Right ventricle myocardium inferior (tissue), 1 donor: ENCODE data around the gene KDM2B. TPM values are rescaled to one million over a fixed set of nuclear protein-coding genes. Genes with fewer than 3 reads are reported as not detected.
"Not testable (repeated sequence)": the region's sequence is repeated elsewhere in the genome, so short reads cannot be mapped to it uniquely, and the experiment has no call there.

Source experiments
- ATAC-seq: fragments of 200-7000 bp; cut with Tn5 transposase; one replicate; pipeline ENCODE4 v1.9.1; 2020; ENCODE audit warnings: mild to moderate bottlenecking, moderate library complexity
- DNase-seq: peaks from one replicate; pipeline ENCODE4 v3.0.0; 2021; ENCODE audit errors: missing footprints
- intact Hi-C: fragments of 100-400 bp; cut with DNase I; formaldehyde crosslinking; loops from one replicate; pipeline ENCODE4 v1.11.0; 2022
- total RNA-seq: library from RNA; stranded (reverse); fragmentation: NEBNext Ultra II Directional; extraction: Animal tissue kit (Norgen Biotek cat#: 25700); gene quantifications from one replicate; pipeline ENCODE4 v1.2.1, GENCODE V29; 2021
- donor health status: DM: no; HTN: yes; CAD: no; lungs with severe emphysema.

The KDM2B gene
- total RNA-seq, 1 donor from 2014 or later, result 13.1 TPM

DNA sequence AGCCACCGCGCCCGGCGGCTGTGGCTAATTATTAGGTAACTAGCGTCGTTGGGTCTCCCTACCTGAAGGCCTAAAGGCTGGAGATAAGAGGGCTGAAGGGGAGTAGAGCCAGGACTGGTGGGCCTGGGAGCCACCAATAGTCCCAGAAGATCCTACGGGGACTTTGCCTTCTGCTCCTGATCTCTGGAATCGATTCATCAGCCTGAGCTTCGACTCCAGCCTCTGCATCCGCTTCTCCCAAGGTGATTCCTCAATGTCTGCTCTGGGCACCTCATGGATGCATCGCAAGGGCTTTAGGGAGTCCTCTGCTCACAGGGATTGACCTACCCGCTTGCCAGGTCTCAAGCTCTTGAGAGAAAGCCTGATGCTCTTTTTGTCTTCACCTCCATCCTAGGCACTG lies 14.7 kb upstream of the KDM2B start:
- intact Hi-C loops, result no loop called here
- ATAC-seq, result no peak
- DNase-seq, result no peak

DNA sequence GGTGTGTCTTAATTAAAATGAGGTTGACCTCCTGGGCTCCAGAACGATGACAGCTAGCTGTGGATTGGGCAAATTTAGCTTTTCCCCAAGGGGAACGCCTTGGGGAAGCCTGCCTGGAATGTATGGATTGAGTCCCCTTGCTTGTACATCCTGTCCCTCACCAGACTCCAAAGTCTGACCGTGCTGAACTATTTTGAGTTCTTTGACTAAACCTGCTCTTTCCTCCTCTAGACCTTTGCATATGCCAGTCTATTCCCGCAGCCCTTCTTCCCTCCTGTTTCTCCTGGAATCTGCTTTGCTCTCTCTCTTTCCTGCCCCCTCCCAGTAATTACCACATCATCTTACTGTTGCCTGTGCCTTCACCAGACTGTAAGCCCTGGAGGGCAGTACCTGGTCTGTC lies 11.5 kb upstream of the KDM2B start:
- intact Hi-C loops, result no loop called here
- DNase-seq (no peak), ATAC-seq (no peak)

DNA sequence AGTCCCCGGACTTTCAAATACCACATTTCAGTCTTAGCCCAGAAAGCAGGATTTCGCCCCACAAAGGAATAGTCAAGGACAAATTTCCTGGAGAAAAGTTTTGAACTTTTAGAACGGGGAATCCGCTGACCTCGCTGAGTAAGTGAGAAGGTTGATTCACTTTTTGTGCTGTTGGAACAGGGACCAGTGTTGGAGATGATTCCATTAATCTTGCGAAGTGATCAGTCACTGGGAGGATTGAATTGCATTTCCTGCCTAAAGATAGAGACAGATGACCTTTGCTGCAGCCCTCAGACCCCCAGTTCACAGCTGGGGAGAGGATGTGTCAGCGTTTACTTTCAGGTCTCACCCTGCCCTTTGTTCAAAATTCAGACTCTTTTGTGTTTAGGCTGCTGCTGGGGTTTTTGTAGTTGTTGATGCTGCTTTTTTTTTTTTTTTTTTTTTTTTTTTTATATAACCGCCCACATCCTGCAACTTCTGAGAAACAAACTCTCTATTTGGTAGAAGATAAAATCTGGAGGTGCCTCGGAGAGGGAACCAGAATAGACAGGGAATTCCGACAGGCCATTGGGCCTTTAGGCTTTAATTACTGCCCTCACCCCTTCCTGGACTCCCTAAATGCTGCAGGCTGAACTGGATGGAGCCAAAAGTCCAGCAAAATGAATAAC lies 9.8 kb upstream of the KDM2B start:
- intact Hi-C loops, result no loop called here

DNA sequence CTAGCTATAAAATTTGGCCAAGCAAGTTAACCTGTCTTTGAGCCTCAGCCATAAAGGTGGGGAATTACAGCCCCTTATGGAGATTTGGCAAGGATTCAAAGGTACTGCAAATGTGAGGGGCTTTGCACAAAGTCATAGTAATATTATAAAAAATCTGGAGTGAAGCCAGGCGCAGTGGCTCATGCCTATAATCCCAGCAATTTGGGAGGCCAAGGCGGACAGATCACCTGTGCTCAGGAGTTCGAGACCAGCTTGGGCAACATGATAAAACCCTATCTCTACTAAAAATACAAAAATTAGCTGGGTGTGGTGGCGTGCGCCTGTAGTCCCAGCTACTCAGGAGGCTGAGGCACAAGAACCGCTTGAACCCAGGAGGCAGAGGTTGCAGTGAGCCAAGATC lies 4.1 kb upstream of the KDM2B start:
- ATAC-seq, DNase-seq: not testable (repeated sequence)
- intact Hi-C loops, result loop anchor here (5.0 kb wide), 1 partner anchor 48 kb away; no protein-coding TSS in a partner anchor

More for the DNA sequence above, 9.8 kb upstream of the KDM2B start:
- ATAC-seq (peak; percentile 23), DNase-seq (no peak)

DNA sequence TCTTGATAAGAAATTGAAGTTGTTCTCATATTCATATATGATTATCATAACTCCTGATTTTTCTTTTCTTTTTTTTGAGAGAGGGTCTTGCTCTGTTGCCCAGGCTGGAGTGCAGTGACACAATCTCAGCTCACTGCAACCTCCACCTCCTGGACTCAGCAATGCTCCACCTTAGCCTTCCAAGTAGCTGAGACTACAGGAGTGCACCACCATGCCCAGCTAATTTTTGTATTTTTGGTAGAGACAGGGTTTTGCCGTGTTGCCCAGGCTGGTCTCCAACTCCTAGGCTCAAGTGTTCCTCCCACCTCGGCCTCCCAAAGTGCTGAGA lies 2.5 kb upstream of the KDM2B start:
- ATAC-seq, DNase-seq: not testable (repeated sequence)
- intact Hi-C loops, result loop anchor here (5.0 kb wide), 1 partner anchor 46 kb away; no protein-coding TSS in a partner anchor

DNA sequence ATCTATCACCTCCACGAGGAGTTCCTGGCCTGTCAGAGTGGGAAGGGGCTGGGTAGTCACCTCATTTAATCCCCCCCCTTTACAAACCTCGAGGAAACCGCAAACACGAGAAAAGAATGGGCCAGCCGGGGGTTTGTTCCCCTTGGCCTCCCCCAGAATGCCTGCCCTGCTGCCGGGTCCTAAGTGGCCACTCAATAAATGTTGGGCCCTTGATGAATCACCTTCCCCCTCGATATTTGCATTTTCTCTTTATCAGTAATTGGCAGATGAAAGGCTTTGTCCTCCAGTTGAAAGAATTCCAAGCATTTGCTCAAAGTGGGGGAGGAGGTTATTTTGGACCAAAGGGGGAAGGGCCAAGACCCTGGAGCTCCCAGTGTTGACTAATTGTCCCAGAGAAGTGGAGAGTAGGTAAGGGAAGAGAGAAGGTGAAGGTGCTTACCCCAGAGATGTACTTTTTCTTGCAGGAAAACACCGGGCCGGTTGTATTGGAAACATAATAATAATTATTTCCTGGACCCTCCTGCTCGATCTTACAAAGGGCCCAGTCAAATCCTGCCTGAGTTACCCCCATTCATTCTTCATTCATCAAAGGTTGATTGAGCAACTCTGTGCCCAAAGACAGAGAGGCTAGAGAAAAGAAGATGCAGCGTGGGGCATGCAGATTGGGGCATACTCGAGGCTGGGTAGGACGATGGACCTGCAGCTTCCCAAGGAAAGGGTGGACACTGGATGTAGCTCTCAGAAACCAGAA lies 1.9 kb upstream of the KDM2B start:
- no peak for DNase-seq
- no peak for ATAC-seq
- intact Hi-C loops, result loop anchor here (5.0 kb wide), 1 partner anchor 45 kb away; no protein-coding TSS in a partner anchor

DNA sequence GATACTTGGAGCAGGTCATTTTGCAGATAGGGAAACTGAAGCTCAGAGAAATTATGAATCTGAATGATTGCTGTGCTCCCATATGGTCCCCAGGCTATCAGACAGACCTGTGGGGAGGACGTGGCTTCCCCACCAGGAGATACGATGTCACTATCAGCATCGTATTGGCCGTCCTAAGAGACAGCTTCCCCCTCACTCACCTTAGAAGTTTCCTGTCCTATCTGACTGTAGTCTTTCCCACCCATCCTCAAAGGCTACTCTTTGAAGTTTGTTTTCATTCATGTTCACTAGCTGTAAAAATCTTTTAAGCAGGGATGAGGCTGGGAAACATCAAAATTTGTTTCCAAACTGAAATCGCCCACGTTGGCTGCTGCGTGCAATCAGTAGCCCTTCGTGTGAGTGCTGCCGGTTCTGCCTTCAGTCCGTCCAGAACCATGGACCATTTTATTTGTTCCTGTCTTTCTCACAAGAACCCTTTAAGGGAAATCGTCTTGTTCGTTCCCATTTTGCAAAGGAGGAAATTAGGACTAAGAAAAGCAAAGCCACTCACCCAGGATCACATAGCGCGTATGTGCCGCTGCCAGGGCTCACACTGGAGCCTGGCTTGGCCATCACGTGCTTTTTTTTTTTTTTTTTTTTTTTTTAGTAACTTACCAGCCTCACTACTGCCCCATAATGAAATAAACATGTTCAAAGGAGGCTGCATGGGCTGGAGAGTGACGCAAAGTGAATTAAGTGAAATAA lies 1.0 kb upstream of the KDM2B start:
- intact Hi-C loops, result loop anchor here (2.0 to 5.0 kb wide), 2 partner anchors 45 kb away; partner anchors contain the start of gene ORAI1
- peak; percentile 45 for ATAC-seq
- no peak for DNase-seq

DNA sequence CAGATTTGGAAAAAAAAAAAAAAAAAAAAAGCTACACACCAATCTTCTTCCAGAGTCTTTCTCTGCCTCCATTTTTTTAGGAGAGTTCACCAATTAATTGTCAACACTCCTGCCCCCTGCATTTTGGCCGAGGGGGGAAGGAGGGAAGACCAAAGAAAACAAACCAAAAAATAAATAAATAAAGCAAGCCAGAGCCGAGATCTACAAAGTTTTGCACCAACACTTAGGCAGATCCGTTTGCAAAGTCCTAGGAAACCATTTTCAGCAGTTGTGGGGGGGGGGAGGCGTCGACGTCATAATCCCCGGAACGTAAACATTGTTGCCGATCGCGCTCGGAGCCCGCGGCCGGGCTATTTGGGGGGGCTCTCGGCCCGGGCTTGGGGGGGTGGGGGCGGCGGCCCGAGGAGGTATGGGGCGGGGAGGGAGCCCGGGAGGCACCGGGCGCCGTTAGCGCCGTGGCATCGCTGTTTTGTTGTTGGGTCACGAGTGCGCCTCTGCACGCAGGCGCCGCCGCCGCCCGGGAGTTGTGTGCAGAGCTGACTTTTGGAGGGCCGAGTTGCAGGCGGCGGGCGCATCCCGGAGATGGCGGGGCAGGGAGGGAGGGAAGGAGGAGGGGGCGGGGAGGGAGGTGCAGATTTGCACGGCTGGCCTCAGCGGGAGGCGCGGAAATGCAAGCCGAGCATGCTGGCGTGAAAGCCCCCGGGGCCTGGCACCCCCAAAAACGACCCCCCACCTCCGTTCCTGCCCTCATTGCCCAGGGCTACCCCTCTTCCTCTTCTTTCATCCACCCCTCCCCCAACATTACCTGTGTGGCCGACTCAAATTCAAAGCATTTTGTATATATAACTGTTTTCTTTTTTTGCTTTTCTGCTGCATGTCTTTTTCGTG lies 598 bp downstream of the KDM2B start:
- ATAC-seq (peak; percentile 67), DNase-seq (peak; percentile 88)
- intact Hi-C loops, result loop anchor here (2.0 to 5.0 kb wide), 2 partner anchors 43 to 47 kb away; partner anchors contain the start of gene ORAI1

DNA sequence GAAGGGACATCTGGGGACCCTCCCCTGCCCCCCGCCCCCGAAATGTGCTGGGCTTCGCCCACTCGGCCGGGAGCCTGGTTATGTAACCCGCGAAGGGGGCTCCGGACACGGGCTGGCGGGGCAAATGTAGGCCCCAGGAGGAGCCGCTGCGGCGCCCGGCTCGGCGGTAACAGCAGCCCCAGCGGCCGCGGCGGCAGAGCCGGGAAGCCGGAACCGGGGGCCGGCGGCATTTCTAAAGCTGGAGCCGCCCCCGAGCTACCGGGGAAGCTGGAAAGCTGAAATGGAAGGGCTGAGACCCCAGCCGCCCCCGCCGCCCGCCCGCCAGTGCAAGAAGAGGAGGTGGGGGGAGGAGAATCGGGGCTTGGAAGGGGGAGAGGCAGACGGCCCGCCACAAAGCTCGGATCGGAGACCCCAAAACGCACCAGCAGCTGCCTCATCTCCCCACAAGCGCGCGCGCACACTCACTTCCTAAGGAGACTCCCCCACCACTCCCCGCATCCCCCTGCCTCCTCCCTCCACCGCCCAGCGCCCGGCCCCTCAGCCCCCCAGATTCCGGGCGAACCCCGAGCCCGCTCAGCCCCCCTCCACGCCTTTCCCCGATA lies 1.5 kb downstream of the KDM2B start:
- intact Hi-C loops, result no loop called here
- ATAC-seq (no peak), DNase-seq (peak; percentile 76)

DNA sequence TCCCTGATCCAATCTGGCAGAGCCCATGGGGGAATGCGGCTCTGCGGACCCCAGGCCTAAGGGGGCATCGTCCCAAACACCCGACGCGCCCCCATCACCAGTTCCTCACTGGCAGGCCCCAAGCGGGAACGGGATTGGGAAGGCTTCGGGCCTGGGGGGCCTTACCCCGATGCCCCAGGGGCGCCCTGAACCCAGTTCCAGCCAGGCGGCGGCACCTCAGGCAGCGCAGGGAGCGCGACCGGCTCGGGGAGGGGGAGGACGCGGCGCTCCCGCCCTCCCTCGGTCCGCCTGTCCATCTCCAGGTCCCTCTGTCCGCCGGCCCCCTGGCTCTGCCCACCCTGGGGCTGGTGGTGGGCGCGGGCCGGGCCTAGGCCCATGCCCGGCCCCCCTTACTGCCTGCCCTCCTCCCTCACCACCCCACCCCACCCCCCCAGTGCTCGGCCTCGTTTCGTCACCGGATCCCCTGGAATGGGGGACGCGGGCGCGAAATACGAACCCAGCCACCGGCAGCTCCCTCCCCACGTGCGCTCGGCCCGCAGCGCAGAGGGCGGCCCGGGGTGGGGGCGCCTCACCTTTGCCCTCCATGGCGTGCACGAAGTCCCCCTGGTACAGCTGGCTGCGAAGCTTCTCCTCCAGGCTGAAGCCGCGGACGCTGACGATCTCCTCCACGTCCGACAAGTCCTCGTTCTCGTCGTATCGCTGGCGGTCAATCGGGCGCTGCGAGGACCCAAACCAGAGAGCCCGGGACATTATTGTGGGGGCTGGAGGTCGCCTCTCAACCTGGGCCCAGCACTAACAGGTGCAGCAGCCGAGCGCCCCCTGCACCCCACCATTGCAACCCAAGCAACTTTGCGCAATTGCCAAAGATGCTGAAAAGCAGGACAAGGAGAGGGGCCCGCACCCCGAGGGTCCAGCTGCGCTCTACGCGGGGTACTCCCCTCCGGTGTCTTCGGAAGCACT lies 2.3 kb downstream of the KDM2B start:
- no peak for DNase-seq
- ATAC-seq, result peak; percentile 14
- intact Hi-C loops, result no loop called here

DNA sequence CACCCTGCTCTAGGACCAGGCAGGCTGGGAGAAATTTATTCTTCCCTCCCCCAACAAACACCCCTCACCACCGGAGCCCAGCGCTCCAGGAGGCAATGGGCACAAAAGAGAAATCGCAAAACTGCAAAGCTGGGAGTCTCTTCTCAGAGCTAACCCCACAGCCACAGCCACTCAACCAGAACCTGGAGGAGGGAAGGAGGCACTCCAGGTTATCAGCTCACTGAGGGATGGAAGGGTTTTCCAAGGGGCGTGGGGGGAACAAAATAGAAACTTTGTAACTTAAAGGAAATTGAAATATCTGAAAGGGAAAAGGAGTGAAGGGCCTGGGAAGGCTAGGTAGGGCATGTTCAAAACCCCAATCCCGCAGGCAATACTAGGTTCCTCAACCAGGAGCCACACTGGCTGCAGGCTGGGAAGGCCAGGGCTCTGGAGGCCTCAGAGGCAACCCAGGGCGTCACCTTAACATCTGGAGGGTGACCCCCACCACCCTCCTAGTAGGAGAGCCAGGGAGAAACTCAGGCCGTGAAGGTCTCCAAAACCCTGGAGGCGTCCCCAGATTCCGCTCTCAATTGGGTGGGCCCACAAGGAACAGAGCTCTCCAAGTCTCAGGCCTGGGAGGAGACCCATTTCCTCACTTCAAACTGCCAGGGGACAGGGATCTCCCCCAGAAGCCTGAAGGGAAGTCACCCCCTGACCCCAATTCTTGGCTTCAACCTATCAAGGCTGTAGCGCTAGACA lies 3.2 kb downstream of the KDM2B start:
- no peak for ATAC-seq

DNA sequence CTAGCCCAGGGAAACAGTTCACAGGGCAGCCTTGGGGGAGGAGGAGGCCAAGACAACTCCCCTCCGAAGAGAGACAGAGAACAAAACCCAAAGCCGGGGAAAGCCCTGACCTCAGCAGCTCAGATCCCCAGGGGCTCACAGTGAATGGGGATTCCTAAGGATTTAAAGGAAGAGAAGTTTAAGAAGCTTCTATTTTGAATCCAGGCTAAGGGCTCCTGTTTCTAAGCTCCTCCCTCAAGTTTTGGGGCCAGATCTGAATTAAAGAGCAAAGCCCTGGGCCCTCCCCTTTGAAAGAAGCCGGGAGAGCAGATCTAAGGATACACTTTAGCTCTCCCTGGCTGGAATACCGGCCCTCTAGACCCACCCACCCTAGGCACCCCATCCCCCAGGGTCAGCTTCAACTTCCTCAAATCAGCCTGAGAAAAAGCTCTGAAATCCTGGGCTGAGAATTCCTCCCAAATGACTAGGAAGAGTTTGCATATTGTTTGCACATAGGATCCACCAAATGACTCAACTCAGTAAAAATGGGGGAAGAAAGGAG lies 3.9 kb downstream of the KDM2B start:
- DNase-seq (no peak), ATAC-seq (no peak)
- intact Hi-C loops, result no loop called here

More for the DNA sequence above, 3.2 kb downstream of the KDM2B start:
- DNase-seq, result no peak
- intact Hi-C loops, result no loop called here

DNA sequence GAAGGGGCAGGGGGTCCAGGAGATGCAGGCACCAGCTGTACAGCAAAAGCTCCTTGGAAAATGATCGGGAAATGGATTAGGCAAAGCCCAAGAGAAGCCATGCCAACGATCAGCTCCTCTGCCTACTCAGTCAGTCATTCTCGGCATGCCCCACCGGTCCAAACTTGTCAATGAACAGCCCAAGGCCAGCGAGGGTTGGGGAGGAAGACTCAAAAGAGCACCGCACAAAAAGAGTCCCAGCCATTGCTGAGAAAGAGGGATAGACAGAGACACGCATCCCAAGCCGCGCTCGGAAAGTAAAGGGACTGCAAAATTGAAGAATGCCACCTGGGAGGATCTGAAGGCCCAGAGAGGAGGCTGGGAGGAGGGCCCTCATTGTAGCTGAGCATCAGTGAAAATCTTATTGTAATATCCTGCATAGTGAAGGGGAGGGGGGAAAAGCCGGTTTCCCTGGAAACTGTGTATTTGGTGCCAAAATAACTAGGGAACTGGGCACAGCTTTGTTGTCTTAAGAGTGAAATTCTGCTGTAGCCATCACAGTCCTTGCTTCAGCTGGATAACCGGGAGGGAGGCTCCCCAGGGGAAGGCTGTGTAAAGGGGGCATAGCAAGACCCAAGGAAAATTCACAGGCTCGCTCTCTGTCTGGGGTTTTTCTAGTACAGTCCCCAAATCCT lies 4.7 kb downstream of the KDM2B start:
- no peak for ATAC-seq
- intact Hi-C loops, result no loop called here
- no peak for DNase-seq

DNA sequence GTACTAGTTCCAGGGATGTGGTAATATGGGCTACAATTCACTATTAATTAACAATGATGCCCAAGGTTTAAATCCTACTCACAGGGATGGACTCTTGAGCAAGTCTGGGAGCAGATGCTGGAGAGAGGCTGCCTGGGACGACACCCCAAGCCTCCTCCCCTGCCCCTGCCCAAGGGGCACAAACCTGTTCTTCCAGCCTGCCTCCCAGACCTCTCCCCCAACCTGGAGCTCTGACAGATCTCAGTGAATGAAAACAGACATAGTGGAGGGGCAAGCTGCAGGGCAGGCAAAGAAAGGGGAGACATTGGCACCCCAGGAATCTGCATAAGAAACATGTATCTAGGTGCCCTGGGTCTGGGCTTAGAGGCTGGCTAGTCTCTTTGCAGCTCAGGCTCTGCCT lies 5.8 kb downstream of the KDM2B start:
- intact Hi-C loops, result no loop called here
- DNase-seq (no peak), ATAC-seq (no peak)

DNA sequence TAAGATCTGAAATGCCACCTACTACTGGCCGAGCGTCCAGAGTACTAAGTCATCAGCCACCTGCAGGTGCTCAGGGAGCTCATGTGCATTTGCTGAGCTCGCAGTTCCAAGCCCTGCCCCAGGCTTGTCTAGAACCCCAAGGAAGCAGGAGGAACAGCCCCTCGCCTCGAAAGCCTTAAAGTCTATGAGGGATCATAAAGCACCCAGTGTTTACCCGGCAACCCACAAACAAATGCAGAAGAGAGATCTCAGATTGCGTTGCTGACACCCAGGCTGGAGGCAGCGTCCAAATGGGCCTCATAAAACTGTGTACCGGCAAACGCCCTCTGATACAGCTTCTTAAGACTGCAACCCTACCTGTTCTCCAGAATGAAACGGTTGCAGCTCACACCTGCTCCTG lies 6.8 kb downstream of the KDM2B start:
- ATAC-seq, result no peak
- intact Hi-C loops, result no loop called here
- DNase-seq, result no peak

DNA sequence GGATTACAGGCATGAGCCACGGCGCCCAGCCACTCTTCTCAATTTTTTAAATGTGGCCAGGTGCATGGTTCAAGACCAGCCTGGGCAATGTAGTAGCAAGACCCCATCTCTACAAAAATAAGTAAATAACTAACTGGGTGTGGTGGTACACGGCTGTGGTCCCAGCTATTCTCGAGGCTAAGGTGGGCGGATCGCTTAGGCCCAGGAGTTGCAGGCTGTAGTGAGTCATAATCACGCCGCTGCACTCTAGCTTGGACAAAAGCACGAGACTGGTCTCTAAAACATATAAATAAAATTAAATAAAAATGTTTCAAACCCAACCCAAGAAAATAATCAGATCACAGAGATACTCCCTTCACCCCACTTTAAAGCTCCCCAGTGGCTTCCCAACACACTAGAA lies 8.9 kb downstream of the KDM2B start:
- intact Hi-C loops, result no loop called here
- no peak for DNase-seq
- ATAC-seq, result no peak
